HG03135 (cell line): Measurements from ENCODE around the gene NLGN1.

ENCODE experiments used
- ATAC-seq: cut with Tn5 transposase; IDR thresholded peaks from one replicate; pipeline ENCODE4 v1.9.1; 2021; ENCODE audit warnings: mild to moderate bottlenecking, moderate library complexity; ENCODE audit not compliant: unreplicated experiment

NLGN1 gene

DNA sequence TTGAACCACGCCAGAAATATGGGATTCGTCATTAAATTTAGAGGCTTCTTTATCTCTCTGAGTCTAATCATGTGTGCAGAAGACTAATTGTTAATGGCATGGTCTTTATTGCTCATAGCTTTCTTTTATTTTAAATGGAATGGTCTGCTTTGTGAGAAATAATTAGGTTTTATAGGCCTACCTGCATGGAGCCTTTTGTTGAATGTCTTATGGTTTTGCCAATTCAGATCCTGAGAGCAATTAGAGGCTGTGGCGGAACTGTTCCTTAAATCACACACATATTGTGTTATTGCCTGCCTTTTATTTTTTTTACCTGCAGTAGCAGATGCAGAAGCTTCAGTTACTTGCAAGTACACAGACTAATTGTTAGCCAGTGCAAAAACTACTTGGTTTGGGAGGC, 306.2 kb downstream of the NLGN1 start:
- ATAC-seq, result no peak

DNA sequence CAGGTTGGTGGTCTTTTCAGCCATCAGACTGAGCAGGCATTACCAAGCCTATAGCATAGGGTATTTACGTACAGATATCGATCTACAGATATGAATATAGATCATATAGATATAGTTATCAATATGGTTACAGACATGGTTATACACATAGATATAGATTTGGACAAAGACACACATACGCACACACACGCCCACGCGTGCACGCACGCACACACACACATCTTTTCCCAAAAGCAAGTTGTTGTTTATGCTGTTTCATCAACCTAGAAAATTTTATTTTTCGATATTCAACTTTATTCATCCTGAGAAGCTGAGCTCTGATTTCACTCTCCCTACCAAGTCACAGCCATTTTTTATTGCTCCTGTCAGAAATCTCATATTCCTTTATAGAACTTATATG, 309.1 kb downstream of the NLGN1 start:
- no peak for ATAC-seq

DNA sequence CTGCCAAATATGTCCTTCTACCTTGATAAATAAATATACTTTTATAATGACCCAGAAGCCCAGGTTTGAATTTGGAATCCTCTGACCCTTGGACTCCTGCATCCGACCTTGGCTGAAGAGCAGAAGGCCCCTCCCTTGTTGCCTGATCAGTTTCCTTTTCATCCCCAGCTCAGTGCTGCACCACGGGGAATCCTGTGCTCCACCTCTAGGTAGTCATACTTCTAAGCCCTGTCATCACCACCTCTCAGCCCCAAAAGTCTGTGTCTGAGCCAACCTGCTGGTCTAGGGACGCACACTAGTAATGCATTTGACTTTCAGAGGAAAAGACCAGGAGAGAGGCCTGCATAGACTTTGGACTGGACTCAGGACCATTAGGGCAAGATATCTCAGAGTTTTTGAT, 310.6 kb downstream of the NLGN1 start:
- no peak for ATAC-seq

DNA sequence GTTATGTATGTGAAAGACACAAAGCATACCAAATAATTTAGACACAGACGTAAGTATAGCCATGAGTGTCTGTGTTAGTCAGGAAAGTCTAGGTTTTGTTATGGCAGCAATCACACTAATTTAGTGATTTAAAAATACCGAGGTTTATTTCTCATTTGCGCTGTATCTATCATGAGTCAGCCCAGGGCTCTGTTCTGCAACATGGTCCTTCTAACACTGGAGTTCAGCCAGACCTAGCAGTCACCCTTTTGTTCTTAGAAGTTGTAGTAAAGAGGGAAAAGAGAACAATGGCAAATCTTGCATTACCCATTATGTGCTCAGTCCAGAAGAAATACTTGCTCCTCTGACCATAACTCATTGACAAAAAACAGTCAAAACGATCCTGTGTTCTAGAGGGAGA, 311.5 kb downstream of the NLGN1 start:
- no peak for ATAC-seq

DNA sequence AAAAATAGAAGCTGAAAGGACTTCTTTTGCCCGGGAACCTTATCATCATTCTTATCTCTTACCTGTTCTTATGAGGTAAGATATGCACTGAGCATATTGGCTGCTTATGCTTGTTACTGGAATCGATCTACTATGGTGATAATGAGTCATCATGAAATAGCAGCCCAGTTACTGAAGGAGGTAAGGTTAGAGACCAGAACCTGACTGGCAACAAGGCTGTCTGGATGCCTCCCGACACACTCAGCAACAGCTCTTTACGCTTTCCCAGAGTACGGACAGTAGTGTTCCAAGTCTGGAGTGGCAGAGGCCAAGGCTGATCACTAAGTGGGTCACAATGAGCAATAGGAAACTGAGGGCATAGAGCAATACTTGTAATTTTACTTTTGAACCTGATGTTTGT, 314.1 kb downstream of the NLGN1 start:
- ATAC-seq, result no peak

DNA sequence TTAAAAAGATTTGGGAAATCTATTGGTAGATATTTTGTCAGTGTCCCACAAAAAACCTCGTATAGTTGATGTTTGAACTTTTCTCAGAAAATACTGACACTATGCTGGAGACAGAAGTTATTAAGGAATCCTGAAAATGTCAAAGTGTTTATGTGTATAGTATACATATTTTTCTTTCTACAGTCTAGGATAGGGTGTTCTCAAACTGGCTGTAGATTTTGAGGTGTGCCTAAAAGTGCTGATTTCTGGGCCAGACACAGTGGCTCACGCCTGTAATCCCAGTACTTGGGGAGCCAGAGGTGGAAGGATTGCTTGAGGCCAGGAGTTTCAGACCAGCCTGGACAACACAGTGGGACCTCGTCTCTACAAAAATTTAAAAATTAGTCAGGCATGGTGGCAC, 322.0 kb downstream of the NLGN1 start:
- no peak for ATAC-seq

DNA sequence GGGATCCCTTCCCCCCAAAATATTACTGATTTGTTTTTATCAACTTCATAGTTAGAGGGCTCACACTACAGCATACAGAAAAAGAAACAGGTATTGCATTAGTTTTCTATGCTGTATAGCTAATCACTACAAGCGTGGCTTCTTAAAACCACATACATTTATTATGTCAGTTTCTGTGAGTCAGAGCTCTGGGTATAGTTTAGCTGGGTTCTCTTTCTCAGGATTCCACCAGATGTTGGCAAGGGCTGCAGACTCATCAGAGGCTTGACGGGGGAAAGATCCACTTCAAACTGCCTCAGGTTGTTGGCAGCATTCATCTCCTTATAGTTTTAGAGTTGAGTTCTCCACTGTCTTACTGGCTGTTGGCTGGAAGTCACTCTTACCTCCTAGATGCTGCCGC, 328.0 kb downstream of the NLGN1 start:
- ATAC-seq, result no peak

DNA sequence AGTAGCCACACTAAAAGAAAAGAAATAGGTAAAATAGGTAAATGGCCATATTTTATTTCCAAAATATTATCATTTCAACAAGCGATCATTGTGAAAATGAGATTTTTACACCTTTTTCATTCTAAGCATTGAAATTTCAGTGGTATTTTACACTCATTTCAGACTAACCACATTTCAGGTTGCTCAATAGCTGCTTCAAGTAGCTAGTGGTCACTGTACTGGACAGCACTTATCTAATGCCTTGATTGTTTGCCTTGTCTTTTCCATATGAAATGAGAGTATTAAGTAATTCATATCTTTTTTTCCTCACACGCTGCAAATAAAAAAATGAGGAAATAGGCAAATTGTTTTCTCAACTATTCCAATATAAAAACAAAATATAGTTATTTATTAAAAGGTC, 332.8 kb downstream of the NLGN1 start:
- no peak for ATAC-seq

DNA sequence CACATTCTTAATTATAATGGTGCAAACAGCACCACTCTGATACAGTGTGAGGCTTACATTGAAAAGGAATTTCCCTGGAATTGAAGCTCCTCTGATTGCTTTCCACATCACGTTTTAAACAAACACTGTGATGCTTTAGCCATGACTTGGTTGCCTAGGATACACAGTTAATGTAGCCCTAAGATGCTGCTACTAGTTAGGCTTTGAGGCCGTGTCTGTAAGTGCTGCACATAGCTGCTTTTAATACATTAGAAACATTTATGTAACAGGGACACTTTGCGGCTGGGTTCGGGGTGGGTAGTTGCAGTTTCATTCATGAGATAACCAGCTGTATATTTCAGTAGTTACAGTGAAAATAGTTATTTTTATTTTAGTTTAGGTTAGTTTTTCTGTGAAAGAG, 334.7 kb downstream of the NLGN1 start:
- ATAC-seq, result no peak

DNA sequence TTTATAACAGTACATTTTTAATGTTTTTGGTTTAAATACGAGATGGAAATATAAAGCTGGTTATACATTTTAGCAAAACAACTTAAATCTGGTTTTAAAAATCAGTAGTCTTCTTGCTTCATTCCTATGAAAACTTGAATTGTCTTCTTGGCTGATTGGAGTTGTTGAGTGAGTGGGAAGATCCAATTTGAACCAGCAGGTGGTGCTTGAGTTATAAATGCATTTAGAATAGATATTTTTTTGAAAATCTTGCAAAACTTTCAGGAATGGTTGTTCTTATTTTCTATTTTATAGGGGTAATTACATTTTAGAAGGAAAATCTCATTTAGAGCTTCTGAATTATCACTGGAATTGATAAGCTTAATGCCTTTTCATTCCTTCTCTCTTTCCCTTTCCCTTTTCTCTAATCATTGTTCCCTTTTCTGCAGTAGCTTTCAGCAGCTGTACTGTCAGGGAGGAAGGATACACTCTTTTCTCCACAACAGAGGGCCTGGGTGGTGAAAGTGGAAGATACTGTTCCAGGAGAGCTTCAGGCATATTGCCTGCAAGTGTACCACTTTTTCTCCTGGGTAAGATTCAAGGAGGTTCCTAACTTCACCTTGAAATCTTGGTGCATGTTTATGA, 335.6 kb downstream of the NLGN1 start:
- no peak for ATAC-seq

DNA sequence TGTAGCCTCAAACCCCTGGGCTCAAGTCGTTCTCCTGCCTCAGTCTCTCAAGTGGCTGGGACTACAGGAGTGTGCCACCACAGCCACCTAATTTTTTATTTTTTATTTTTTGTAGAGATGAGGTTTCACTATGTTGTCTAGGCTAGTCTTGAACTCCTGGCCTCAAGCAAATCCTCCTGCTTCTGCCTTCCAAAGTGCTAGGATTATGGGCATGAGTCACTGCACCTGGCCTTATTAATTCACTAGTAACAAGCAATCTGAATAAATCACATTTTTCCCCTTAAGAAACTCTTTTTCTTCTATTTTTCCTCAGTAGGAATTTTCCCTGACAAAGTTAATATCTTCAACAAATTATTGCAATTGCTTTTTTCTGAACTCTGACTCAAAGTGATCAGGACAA, 336.9 kb downstream of the NLGN1 start:
- no peak for ATAC-seq

DNA sequence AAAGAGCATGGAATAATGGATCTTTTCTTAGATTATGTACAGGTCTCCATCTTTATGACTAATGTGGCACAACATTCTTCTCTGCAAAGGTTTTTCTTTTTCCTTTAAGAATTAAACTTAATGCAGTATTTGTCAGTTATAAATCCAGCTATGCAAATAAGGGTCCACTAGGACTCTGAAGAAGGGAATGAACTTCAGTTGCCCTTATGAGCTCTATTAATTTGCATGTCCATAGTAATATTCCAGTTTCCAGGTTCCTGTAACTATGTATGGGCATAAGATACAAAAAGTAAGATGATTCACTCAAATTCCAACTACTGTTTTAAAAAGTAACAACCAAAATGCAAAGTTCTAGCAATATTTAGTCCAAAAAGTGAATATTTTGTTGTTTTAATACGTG, 337.4 kb downstream of the NLGN1 start:
- no peak for ATAC-seq

DNA sequence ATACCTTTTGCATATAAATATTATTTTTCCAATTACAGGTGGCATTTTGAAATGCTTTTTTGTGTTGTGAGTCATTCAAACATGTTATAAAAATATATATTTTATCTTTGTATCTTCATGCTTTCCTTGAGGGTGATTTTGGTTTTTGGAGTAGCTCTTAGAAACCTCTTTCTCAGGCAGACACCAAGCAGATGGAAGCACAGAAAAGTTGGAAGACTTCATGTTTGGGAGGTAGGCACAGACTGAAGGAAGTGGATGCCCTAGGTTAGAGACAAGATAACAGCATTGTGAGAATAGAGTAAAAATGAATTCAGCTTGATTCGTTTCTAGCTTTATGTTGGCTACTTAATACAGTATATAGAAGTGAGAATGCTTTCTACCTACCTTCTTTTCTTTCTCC, 338.3 kb downstream of the NLGN1 start:
- ATAC-seq, result no peak

DNA sequence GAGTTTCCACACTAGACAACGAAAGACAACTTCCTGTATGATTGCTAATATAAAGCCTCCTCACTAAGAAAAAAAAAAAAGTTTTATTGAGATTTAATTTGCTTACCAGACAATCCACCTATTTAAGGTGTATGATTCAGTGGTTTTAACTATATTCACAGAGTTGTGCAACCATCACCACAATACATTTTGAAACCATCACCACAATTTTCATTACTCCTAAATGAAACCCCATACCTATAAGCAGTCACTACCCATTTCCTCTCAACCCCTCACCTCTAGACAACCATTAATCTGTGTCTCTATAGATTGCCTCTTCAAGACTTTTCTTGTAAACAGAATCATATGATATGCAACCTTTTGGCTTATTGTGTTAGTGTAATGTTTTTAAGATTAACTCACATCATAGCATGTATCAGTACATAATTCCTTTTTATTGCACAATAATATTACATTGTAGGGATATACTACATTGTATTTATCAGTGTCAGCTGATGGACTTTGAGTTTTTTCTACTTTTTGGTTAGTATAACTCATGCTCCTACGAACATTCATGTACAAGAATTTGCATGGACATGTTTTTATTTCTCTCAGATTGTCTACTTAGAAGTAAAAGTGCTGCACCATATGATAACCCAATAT, 339.7 kb downstream of the NLGN1 start:
- ATAC-seq, result no peak

DNA sequence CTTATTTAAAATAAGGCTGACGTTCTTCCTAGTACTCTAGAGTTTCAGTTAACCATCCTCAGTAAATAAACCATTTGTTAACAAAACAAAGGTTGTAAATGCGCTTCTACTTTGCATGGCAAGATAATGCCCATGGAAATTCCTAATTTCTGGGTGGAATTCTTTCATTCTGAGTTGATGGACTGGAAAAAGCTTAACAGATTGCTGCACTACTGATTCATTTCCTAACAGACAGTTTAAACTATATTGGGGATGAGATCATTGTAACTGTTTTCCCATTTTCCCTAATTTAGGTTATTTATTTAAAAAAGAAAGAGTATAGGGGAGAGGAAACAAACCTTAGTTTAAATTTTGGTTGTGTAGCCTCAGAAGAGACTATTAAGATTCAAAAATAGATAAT, 342.2 kb downstream of the NLGN1 start:
- no peak for ATAC-seq

DNA sequence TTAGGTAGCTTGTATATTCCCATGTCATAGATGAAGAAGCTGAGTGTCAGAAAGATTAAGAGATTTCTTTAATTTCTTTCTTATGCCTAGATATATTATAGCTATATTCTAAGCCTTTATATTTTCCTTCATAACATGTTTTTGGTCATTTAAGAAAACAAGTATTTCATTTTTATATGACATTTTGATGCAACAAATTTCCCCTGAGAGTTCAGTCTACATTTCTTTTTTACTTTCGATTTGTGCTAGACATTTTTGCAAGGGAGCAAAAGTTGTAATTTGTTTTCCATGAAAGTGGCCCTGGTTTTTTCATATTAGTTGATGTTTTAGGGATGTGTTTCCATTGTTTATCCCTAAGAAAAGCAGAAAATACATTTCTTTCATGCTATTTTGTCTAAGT, 344.9 kb downstream of the NLGN1 start:
- no peak for ATAC-seq

DNA sequence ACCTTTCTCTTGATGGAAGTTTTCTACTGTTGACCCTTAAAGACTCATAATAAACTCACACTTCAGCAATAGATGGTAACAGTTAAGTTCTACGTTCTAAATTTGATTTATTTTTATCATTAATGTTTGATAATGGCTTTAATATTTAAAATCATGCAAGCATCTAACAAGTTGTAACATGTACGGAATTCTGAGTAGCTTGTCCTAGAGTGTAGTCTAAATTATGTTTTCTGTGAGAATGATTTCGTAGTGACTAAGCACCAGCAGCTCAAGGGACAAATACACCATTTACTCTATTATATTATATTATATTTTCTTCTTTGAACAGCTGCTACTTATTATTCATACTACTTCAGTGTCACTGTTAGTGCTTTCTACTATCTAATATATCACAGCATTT, 345.6 kb downstream of the NLGN1 start:
- ATAC-seq, result no peak

DNA sequence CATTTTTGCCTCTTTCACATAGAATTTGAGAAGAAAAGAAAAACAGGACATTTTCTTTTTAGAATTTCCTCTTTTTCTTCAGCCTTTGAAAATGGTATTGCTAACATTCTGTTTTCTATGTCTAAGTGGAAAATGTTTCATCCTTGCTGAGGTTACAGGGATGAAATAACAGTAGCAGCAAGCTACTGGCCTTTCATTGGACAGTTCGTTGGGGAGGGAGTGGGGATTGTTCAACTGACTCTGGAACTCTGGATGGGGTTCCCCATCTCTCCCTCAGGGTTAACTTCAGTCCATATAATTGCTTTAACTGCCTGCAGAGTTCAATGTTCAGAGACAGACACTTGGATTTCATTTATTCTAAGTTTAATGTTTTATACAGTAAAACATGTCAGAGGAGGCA, 346.0 kb downstream of the NLGN1 start:
- no peak for ATAC-seq

DNA sequence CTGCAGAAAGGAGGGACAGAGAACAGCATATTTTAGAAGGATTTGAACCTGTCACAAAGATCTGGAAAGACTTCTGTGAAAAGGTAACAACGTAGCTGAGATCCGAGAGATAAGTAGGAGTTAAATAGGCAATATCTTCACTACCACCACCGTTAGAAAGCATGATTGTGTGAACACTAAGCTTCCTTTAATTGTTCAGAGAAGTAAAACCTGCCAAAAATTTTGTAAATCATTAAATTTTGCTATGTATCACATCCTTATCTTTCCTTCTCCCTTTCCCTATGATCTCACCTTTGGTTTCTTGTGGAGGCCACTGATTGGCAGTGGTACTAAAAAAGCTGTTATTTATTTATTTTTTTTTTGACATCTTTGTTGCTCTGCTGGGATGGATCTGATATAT, 346.9 kb downstream of the NLGN1 start:
- no peak for ATAC-seq

DNA sequence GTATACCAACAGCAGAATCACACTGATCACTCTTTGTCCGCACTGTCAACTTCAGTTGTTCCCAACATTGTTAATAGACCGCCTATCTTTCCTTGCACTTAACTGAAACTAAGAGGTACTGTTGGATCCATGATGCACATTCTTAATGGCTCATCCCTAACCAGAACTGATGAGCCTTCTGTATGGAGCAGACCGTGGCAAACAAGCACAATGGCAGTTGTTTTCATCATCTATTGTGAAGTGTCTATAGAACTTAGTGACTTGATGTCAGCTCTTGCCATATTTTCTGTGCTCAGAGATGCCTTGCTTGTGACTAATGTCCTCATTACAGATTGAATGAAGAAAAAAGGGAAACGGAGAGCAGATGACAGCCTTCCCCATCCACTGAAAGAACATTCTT, 347.4 kb downstream of the NLGN1 start:
- ATAC-seq, result no peak

DNA sequence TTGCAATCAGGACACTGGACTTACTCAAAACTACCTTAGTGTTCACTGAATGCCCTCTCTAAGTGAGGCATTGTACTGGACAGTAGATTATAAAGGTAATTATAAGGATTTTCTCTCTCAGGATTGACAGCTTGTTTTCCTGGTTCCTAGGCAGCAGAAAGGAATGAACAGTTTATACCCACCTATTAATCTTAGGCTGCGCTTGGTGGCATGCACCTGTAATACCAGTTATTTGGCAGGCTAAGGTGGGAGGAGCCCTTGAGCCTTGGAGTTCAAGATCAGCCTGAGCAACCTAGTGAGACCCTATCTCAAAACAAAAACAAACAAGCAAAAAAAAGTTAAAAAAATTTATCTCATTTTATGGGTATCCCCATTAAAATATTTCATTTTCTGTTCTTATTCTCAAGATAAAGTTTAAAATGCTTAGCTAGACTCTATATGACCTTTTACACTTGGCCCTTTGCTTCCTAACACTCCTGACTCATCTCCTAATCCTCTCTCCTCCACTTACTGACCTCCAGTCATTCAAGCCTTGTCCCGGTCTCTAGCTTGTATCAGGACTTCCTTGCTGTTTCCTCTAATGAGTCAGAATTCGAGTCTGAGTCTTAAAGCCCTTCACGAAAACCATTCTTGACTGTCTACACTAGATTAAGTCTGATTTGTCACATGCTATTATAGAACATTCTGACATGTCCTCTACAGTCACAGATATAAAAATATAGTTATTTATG, 348.6 kb downstream of the NLGN1 start:
- ATAC-seq, result no peak

DNA sequence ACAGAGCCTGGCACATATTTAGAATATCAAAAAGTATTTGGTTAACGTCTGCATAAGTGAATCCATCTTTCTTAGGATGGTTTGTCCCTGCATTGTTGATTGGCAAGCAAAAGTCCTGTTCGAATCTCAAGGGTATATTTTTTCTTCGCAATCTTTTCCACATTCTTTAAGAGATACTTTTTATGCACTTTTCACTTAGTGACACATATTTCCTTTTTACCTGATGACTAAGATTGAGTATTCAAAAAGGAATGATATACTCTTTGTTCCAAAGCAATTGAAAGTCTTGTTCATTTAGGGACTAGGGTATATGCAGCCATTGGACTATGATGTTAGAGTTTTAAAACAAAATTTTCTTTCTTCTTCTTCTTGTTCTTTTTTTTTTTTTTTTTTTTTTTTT, 349.9 kb downstream of the NLGN1 start:
- no peak for ATAC-seq

DNA sequence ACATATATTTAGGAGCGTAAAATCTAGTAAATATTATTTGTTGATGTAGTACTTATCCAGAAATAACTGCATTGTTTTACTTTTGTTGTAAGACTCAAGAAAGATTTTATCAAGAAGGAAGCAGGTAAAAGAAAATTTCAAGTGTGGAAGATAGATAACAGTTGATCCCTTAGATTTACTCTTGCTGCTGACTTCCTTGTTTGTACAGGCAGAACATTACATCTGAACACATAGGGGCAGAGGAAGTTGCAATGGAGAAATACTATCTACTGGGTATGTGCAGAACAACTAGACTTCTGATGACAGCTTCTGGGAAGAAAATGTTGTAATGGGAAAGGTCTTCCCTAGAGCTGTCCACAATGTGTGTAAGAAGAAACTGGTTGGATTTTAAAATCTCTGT, 350.6 kb downstream of the NLGN1 start:
- ATAC-seq, result no peak
